NK-92 (cell line): ENCODE data around the gene GET4.
"Not testable (repeated sequence)": the region's sequence is repeated elsewhere in the genome, so short reads cannot be mapped to it uniquely, and the experiment has no call there.

Experiments used
- DNase-seq: peaks from one replicate; lab custom pipeline; 2025; ENCODE audit not compliant: unreplicated experiment; lab: John Stamatoyannopoulos, UW

Gene GET4

DNA sequence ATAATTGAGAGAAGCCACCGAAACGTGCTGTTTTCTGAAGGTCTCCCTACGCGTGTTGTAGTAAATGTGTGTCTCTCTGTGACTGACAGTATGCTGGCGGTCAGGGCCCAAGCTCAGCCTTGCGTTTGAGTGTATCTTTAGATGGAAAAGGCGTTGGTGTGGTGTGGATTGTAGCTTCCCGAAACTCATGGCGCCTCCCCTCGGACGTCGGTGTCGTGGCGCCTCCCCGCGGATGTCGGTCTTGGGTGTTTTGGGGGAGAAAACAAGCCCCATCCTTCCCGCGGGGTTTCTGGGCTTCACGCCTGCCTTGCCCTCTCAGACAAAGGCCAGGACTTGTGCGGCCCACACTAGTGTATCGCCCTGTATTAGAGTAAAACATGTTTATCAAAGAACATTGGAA is 31.3 kb upstream of the GET4 start:
- DNase-seq, result no peak

DNA sequence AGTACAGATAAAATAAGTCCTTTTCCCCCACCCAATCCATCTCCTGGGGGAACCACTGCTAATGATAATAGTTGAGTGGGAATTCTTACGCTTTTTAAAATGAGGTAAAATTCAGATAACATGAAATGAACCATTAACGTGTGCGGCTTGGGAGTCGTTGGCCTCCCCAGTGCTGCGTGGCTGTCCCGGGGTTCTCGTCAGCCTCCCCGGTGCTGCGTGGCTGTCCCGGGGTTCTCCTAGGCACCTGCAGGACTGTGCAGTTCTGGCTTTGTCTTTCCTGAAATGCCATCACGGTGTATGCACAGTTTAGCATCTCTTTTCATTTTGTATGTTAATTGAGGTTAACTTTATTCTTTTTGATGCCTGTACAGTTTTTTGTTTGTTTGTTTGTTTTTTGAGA is 30.6 kb upstream of the GET4 start:
- no peak for DNase-seq

DNA sequence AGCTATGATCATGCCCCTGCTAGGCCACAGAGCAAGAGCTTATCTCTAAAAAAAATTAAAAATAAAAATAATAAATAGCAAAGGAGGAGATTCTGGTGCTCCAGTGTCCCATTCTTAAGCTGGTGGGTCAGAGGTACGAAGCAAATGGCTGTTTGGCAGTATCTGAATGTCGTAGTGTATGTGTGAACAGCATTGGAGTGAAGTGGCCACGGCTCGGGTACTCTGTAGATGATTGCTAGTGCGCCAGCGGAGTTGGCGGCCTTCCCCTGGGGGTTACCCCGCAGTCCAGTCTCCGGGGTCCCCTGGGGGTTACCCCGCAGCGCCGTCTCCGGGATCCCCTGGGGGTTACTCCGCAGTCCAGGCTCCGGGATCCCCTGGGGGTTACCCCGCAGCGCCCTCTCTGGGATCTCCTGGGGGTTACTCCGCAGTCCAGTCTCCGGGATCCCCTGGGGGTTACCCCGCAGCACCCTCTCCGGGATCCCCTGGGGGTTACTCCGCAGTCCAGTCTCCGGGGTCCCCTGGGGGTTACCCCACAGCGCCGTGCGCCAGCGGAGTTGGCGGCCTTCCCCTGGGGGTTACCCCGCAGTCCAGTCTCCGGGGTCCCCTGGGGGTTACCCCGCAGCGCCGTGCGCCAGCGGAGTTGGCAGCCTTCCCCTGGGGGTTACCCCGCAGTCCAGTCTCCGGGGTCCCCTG is 29.2 kb upstream of the GET4 start:
- DNase-seq, result not testable (repeated sequence)

DNA sequence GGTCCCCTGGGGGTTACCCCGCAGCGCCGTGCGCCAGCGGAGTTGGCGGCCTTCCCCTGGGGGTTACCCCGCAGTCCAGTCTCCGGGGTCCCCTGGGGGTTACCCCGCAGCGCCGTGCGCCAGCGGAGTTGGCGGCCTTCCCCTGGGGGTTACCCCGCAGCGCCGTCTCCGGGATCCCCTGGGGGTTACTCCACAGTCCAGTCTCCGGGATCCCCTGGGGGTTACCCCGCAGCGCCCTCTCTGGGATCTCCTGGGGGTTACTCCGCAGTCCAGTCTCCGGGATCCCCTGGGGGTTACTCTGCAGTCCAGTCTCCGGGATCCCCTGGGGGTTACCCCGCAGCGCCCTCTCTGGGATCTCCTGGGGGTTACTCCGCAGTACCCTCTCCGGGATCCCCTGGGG is 28.6 kb upstream of the GET4 start:
- DNase-seq, result not testable (repeated sequence)

DNA sequence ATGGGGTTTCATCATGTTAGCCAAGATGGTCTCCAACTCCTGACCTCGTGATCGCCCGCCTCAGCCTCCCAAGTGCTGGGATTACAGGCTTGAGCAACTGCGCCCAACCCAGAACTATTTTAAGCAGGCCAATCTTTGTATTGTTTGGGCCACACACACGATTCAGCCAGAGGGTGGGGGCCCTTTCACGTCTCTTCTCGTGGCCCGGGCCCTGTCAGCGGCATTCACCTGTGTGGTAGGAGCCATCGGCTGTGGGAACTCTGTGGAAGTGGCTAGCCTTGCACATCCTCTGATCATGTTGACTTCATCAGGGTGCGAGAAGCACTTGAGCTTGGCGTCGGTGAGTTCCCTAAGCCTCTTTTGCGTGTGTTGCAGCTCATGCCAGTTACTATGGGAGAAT is 27.2 kb upstream of the GET4 start:
- DNase-seq, result no peak

DNA sequence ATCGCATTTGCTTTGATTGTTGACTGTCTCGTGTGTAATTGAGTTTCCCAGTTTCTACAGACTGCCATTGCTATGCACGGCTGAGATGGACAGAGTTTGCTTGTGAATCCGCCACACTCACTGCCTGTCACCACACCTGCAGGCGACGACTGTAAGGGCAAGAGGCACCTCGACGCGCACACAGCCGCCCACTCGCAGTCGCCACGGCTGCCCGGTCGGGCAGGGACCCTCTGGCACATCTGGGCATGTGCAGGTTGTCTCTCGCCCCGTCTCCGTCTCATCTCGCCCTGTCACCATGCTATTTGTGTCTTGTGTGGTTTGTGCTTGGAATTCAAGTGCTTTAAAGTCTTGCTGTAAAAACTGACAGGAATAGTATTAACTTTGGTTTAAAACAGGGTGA is 26.6 kb upstream of the GET4 start:
- DNase-seq, result no peak

DNA sequence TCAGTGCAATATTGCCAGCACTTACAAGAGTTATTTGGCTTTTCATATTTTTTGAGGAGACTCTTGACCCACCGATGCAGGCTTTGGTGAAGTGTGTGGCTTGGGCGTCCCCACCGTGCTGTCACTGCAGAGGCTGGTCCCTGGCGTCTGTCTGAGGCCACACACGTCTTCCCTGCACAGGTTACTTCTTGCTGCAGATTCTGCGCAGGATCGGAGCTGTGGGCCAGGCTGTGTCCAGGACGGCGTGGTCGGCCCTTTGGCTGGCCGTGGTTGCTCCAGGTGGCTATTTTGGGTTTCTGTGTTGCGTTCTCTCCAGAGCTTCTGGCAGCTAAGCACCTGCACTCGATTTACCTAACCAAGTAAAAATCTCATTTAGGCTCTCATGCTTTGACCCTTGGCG is 25.1 kb upstream of the GET4 start:
- no peak for DNase-seq

DNA sequence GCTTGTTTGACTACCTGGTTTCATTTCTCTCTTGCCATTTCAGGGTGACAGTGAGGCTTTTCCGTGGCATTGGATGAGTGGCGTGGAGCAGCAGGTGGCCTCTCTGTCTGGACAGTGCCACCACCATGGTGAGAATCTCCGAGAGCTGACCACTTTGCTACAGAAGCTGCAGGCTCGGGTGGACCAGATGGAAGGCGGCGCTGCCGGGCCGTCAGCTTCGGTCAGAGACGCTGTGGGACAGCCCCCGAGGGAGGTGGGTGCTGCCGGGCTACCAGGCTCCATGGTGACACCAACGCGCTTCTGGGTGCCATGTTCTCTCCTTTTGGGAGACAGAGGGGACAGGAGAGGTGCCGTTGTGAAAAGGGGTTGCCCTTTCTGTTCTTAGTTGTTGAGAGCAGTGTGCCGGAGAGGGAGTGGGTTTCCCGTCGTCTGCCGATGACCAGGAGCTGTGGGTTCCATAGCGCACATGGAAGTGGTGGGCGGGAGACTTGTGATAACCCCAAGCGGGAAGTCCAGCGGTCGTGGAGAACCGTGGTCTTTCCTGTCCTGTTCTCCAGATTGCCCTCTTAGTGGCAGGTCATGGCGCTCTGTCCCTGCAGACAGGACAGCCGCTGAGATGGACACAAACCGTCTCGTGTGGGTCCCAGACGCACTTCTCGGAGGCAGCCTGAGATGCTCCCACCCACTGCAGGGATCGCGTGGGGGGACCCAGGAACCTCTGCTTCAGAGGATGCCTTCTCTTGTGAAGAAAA is 22.8 kb upstream of the GET4 start:
- DNase-seq, result no peak

DNA sequence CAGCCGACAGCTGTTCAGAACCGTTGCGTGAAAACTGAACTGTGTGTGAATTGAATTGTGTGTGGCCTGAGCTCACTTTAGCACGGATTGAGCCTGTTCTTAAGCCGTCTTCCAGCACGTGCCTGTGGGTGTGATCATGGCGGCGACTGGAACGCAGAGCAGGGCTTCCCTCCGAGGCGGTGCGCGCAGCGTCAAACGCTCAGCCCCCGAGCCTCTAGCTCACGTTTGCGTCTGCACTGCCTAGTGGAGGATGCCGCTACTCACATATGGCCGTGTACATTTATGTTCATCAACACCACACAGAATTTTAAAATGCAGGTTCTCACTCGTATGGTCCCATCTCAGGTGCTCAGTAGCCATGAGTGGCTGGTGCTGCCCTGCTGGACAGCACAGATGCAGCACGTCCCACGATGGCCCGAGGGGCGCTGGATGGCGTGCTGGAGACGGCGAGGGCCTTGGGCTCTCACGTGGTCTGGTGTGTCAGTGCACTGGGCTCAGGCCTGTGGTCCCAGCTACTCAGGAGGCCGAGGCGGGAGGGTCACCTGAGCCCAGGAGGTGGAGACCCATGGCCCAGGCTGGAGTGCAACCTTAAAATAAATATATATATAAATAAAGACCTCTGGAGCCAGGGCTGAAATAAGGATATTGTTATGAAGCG is 22.1 kb upstream of the GET4 start:
- DNase-seq, result no peak

DNA sequence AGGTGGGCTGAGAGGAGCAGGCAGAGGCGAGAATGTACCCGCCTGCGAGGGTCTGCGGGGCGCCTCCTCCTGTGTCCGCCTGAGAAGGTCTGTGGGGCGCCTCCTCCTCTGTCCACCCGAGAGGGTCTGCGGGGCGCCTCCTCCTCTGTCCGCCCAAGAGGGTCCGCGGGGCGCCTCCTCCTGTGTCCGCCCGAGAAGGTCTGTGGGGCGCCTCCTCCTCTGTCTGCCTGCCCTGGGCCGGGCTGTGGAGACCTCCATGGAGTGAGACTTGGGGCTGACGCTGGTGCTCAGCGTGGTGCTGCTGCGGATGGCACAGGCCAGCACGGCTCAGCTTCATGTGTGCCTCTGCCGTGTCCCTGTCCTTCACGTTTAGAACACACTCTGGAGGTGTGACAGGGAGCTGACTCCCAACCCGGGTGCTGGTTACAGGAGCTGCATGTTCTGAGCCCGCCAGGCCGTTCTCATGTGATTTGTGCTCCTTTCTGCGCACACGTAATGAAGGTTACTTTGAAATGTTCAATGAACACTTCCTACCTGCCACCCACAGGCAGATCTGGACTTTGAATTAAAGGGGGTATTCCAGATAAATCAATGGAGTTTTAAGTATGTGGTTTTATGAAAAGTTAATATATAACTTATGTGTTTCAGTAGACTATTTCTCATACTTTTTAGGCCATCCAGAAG is 20.5 kb upstream of the GET4 start:
- DNase-seq, result no peak

DNA sequence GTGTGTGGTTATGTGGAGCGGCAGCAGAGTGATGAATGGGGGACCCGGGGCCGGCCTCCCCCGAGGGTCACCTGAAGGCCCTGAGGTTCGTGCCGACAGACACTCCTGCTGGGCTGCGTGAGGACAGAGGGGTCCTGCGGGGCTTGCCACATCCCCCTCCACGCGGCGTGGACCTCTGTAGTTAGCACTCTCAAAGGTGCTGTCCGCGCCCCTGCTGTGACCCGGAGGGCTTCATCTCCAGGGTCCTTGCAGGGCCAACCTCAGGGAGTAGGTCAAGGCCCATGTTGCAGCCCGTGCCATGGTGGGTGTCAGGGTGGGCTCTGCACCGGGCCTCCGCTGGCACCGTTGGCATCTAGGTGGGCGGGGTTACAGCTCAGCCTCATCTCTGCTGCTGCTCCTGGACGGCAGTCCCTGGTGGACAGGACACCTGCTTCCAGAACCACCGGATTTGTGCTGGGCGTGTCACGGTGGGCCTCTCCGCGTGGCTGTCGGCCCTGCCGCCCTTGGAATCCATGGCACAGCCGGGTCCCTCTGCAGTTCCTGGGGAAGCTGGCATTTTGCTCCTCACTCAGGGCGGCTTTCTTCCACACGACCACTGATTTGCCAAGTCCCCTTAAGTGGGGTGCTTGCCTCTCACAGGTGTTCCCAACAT is 19.8 kb upstream of the GET4 start:
- DNase-seq, result no peak

DNA sequence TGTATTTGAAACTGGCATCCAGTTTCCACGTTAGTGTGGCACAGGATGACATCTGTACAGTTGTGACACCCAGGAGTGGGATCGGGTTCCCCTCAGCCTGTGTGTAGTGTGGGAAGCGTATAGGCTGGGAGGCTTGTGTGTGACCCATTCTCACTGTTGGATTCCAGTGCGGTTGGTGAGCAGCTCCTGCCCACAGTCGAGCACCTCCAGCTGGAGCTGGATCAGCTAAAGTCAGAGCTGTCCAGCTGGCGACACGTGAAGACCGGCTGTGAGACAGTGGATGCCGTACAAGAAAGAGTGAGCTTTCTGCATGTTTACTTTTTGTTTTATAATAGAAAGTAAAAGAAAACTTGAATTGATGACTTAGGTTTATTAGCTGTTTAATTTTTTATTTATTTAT is 18.7 kb upstream of the GET4 start:
- no peak for DNase-seq

DNA sequence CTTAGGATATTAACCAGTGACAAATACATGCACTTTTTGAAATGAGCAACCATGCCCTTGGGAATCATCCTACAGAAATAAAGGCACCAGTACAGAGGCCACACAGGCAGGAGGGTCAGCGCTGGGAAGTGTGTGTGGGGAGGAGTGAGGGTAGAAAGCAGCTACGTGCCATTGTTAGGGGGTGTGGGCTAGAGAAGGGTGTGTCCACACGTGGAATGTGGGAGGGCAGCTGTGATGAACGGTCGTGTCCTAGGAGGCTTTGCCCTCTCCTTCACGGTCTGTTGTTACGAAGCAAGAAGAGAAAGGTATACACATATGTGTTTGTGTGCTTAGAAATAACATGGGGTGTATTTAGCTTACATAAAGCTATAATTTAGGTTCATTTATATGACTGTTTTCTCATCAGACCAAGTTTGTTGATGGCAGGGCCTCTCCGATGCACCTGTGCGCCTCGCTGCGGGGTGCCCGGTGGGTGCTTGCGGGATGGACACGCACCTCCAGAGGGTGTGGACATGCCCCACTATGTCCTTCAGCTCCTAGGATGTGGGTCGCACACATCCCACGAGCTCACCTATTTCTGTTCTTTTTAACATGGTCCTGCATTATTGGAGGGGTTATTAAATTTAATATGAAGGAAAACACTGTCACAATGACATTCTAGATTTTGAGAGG is 16.9 kb upstream of the GET4 start:
- no peak for DNase-seq

DNA sequence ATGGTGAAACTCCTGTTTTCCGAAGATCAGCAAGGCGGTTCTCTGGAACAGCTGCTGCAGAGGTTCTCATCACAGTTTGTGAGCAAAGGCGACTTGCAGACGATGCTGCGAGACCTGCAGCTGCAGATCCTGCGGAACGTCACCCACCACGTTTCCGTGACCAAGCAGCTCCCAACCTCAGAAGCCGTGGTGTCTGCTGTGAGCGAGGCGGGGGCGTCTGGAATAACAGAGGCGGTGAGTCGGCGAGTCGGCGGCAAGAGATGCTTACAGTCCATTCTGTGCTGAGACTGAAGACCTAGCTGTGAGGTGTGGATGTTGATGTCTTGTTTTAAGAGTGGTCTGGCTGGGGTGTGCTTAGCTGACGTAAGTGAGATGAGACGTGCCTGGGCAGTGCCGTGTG is 16.2 kb upstream of the GET4 start:
- no peak for DNase-seq

DNA sequence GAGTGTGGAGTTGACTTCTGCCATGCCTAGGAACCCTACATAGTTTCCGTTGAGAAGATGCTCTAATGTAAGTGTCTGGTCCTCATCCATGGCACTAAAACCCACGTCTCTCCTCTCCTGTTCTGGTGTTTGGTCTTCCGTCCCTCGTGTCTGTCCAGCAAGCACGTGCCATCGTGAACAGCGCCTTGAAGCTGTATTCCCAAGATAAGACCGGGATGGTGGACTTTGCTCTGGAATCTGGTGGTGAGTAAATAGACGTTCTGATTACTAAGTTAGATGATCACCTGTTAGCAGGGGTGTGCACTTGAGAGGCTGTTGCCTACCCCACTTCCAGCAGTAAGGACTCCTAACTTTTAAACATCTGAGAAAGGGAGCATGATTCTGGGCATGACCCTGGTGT is 15.1 kb upstream of the GET4 start:
- no peak for DNase-seq

DNA sequence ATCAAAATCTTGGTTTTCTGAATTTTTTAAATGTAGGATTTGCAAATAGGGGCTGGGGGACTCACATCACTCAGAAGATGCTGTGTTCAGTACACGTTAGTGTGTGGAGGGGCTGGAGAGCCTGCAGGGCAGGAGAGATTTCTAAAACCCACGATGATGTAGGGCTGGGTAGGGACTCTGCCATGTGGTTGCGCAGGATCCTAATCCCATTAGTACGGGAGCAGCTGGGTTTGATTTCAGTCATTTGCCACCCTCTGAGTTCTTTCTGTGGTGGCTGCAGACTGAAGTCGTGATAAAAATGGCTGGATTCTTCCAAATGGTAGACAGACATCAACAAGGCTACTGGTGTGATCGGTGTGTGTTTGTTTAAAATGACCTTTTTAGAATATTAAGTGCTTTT is 14.2 kb upstream of the GET4 start:
- DNase-seq, result no peak

DNA sequence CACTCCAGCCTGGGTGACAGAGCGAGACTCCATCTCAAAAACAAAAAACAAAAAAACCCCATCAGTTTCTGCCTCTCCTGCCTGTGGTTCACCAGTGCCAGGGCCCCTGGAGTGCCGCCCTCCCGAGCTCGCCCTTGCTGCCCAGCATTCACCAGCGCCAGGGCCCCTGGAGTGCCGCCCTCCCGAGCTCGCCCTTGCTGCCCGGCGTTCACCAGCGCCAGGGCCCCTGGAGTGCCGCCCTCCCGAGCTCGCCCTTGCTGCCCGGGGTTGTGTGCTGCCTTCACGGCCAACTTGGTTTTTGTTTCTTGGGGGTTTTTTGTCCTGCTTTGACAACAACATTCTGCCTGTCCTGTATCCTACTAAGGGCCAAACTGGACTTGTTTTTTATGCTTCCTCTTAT is 13.2 kb upstream of the GET4 start:
- no peak for DNase-seq

DNA sequence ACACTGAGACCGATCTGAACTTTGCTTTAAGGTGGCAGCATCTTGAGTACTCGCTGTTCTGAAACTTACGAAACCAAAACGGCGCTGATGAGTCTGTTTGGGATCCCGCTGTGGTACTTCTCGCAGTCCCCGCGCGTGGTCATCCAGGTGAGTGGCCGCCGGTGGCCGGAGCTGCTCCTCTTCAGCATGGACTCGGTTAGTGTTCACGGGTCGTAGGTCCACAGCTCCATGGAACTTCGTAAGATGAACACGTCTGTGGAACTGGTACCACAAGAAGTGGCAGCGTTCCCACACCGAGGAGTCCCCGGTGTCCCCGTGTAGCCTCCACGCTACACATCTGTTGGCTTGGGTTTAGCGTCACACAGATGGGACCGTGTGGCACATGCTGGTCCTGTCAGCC is 10.4 kb upstream of the GET4 start:
- DNase-seq, result no peak

DNA sequence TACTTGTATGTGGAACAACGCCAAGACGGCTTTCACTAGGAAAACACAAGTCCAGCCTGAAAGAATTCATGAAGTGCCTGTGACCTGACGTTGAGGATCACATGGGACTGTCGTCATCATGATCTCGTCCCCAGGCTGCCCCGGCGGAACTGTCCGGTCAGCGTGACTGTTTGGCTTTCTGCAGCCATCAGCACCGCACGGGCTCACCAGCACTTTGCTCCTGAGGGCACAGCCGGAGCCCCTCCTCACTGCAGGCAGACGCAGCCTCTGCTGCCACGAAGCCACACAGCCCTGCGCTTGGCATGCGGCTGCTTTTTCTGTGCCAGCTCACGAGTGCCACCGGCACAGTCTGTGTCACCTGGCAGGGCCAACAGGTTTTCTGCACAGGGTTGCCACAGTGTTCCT is 9.4 kb upstream of the GET4 start:
- DNase-seq, result no peak

DNA sequence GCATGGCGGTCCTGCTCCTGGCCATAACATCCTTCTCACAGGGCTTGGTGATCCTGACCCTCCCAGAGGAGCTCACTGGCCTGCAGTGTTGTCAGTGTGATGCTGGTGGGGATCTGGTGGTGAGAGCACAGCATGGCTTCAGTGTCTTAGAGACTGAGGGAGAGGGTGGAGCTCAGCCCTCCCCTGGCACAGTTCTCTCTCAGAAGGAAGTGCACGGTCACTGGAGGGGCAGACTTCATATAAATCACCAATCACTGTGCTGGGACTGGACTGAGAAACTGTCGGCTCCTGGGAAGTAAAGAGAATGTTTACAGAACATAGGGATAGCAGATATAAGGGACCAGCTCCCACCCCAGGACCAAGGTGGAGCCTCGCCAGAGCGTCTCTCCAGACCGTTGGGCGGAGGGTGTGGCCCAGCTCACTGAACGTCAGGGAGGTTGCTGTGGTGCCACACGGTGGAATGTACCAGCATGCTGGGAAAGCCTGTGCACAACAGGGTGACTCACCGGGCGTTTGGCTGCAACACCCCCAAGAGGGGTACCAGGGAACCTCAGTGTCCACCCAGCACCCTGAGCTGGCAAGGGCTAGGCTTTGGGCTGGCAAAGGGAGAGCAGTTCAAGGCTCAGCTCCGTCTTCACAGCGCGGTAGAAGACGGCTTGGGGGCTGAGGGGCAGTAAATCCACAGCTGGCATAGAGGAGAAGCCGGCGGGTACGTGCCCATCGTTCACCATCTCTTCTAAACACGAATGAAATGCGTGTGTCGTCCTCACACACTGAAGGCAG is 8.8 kb upstream of the GET4 start:
- DNase-seq, result no peak
